ENCODE measurements around the gene NPHS1. TPM values are rescaled to one million over a fixed set of nuclear protein-coding genes. Genes with fewer than 3 reads are reported as not detected.
"Not testable (repeated sequence)": the region's sequence is repeated elsewhere in the genome, so short reads cannot be mapped to it uniquely, and the experiment has no call there.

NPHS1 gene
- polyA plus RNA-seq (ENCODE audit: insufficient read length): 123 TPM
- long read RNA-seq, donor 1, full-length matches to known transcripts: 2 of 51 reads
- long read RNA-seq, donor 1, partial matches to known transcripts: 49 of 51 reads
- long read RNA-seq, donor 1, other reads (novel, unspliced or antisense): 0 of 51 reads
- long read RNA-seq, donor 2, full-length matches to known transcripts: 2 of 21 reads
- long read RNA-seq, donor 2, partial matches to known transcripts: 19 of 21 reads
- long read RNA-seq, donor 2, other reads (novel, unspliced or antisense): 0 of 21 reads
- long read RNA-seq, donor 3, full-length matches to known transcripts: 3 of 28 reads
- long read RNA-seq, donor 3, partial matches to known transcripts: 25 of 28 reads
- long read RNA-seq, donor 3, other reads (novel, unspliced or antisense): 0 of 28 reads
- long read RNA-seq, donor 4: 0 reads
- long read RNA-seq, donor 5, full-length matches to known transcripts: 9 of 40 reads
- long read RNA-seq, donor 5, partial matches to known transcripts: 31 of 40 reads
- long read RNA-seq, donor 5, other reads (novel, unspliced or antisense): 0 of 40 reads
- long read RNA-seq, donor 6, full-length matches to known transcripts: 1 of 56 reads
- long read RNA-seq, donor 6, partial matches to known transcripts: 55 of 56 reads
- long read RNA-seq, donor 6, other reads (novel, unspliced or antisense): 0 of 56 reads
- long read RNA-seq, donor 7, full-length matches to known transcripts: 3 of 30 reads
- long read RNA-seq, donor 7, partial matches to known transcripts: 27 of 30 reads
- long read RNA-seq, donor 7, other reads (novel, unspliced or antisense): 0 of 30 reads
- long read RNA-seq, donor 8, full-length matches to known transcripts: 1 of 1 reads
- long read RNA-seq, donor 8, partial matches to known transcripts: 0 of 1 reads
- long read RNA-seq, donor 8, other reads (novel, unspliced or antisense): 0 of 1 reads

- no peak for DNase-seq
These were observed at the start of gene NPHS1 for GRCh38 chr19:35852029-35852780. Gene NPHS1, minus strand, starts transcription at chr19:35852504. Its CDS starts 667 bp downstream, at chr19:35851837.

GRCh38 chr19:35901055-35901644 lies 48.8 kb upstream of the NPHS1 start:
- no peak for DNase-seq

GRCh38 chr19:35899547-35900214 lies 47.4 kb upstream of the NPHS1 start:
- DNase-seq: peak; percentile 74

DNA sequence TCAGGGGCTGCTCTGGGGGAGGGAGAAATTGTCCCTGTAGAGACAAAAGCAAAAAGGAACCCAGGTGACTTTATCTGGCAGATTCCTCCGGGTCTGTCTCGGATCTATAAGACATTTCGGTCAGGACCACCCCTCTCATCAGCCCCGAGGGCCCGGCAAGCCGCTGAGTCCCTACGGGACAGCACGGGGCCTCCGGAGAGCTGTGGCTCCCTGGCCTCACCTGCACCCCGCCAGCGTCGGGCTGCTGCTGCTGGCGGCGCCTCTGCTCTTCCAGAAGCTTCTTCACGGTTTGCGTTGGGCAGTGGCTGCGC lies 46.1 kb upstream of the NPHS1 start:
- no peak for DNase-seq

- DNase-seq: no peak
These were observed 45.6 kb upstream of the NPHS1 start for GRCh38 chr19:35897706-35898451.

GRCh38 chr19:35896643-35897040 lies 44.3 kb upstream of the NPHS1 start:
- DNase-seq: no peak

GRCh38 chr19:35895911-35896642 lies 43.8 kb upstream of the NPHS1 start:
- DNase-seq: no peak

GRCh38 chr19:35894342-35894741 lies 42.0 kb upstream of the NPHS1 start:
- DNase-seq: no peak

GRCh38 chr19:35891819-35892218 lies 39.5 kb upstream of the NPHS1 start:
- DNase-seq: not testable (repeated sequence)

GRCh38 chr19:35890113-35890650 lies 37.9 kb upstream of the NPHS1 start:
- no peak for DNase-seq

GRCh38 chr19:35889370-35890112 lies 37.2 kb upstream of the NPHS1 start:
- no peak for DNase-seq

DNA sequence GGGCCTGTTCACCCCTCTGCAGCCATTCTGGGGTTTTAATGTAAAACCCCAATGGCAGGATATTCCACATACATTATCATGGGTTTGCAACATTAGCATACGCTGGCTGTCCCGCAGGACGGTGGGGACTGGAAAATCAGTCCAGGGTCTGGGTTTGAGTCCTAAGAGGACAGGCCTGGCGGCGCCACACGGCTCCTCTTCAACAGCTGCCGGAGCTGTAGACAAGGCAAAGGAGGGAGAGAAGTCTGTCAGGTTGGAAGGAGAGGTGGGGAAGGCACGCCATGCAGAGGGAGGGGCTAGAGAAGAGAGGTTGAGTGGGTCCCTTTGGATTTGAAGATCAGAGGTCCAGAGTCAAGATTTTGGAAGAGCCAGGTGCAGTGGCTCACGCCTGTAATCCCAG lies 36.1 kb upstream of the NPHS1 start:
- DNase-seq: no peak

GRCh38 chr19:35887197-35887596 lies 34.9 kb upstream of the NPHS1 start:
- DNase-seq: no peak

- no peak for DNase-seq
These were observed 33.6 kb upstream of the NPHS1 start for GRCh38 chr19:35885904-35886303.

- DNase-seq: no peak
These were observed 33.0 kb upstream of the NPHS1 start for GRCh38 chr19:35885225-35885738.

GRCh38 chr19:35883882-35884281 lies 31.6 kb upstream of the NPHS1 start:
- no peak for DNase-seq

DNA sequence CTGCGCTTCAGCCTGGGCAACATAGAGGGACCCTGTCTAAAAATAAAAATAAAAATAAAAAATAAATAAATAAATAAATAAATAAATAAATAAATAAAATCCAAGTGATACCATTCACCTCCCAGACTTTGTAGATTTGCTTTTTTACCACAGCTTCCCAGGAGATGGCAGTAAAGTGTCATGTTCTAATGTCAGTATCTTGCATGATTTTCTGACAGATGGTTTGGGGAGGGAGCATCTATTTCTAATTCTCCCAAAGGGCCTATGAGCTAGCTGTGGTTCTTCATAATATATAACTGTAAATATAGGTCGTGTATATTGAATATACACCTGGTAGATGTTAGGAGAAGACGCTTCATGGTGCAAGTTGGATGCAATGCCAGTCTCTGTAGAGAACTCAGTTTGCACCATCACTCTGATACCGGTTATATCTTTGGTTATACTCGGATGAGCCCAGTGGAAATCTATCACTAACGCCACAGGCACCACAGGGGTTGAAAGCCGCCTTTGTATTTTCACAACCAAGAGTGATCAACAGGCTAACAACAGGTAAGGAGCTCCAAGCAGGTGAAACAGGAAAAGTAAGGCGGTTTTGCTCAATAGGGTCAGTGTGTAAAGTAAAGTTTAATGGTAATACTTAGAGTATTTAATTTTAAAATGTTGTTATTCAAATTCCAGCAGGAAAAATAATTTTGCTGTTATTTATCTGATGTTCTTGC lies 30.0 kb upstream of the NPHS1 start:
- no peak for DNase-seq

GRCh38 chr19:35879770-35880317 lies 27.5 kb upstream of the NPHS1 start:
- DNase-seq: peak; percentile 87

Data from left kidney (tissue), 8 donors.